Endothelial cell of umbilical vein (primary cell): ENCODE results near the gene NHS. TPM values are rescaled to one million over a fixed set of nuclear protein-coding genes. Genes with fewer than 3 reads are reported as not detected.

Source experiments
- BruUV-seq: library from RNA; stranded (reverse); fragments of 400-500 nt; replicated peaks from 2 replicates; lab custom pipeline; 2021; lab: Mats Ljungman, UMichigan
- CTCF ChIA-PET: fragments of 300-600, 350-600 bp; sonication (Branson Sonifier 250); formaldehyde crosslinking; loops from one replicate; lab custom pipeline; 2021; ENCODE audit warnings: antibody characterized with exemption, inconsistent platforms; lab: Charles Lee
- POLR2A ChIA-PET: fragments of 300-600, 350-600 bp; sonication (Branson Sonifier 250); formaldehyde crosslinking; loops from one replicate; lab custom pipeline; 2021; ENCODE audit warnings: antibody characterized with exemption, inconsistent platforms; lab: Charles Lee
- DNase-seq: peaks from one replicate; pipeline ENCODE4 v3.0.0-alpha.2; 2011; ENCODE audit warnings: low read depth, low spot score
- FAIRE-seq: peaks from 2 replicates; lab custom pipeline; 2011; peaks lifted over from hg19 to GRCh38; lab: Jason Lieb, UNC
- H2AFZ ChIP-seq: 2 replicates; pipeline ENCODE4 v1.6.0; 2012; ENCODE audit warnings: low read depth, low read length, control low read depth, inconsistent platforms
- H3K27ac ChIP-seq: 2 replicates; pipeline ENCODE4 v1.5.1; 2011; ENCODE audit warnings: low read depth, mild to moderate bottlenecking, control low read depth, low read length, moderate library complexity; ENCODE audit not compliant: insufficient read depth
- H3K27me3 ChIP-seq, 2 experiments: 2 replicates each; pipeline versions ENCODE4 v1.6.0 to v1.6.1; 2011; ENCODE audit warnings: low read length in 2 of 2, mixed read lengths in 1 of 2; ENCODE audit not compliant: control insufficient read depth in 2 of 2, insufficient read depth in 2 of 2
- H3K36me3 ChIP-seq, 2 experiments: 2 replicates in 1 of 2; 3 replicates in 1 of 2; pipeline ENCODE4 v1.5.1; 2011; ENCODE audit warnings: low read length in 2 of 2, mild to moderate bottlenecking in 1 of 2, moderate library complexity in 1 of 2; ENCODE audit not compliant: control insufficient read depth in 2 of 2, insufficient read depth in 2 of 2; ENCODE audit errors: extremely low read depth in 1 of 2
- H3K4me1 ChIP-seq: 3 replicates; pipeline ENCODE4 v1.5.1; 2011; ENCODE audit warnings: mild to moderate bottlenecking, low read length; ENCODE audit not compliant: control insufficient read depth, insufficient read depth; ENCODE audit errors: extremely low read depth
- H3K4me2 ChIP-seq: 2 replicates; pipeline ENCODE4 v1.6.1; 2011; ENCODE audit warnings: low read length, control low read depth, mixed read lengths; ENCODE audit not compliant: insufficient read depth
- H3K4me3 ChIP-seq, 3 experiments: fragments of 200-600 bp in 1 of 3; sonication (generic), shearing (Covaris generic) in 1 of 3; replicated peaks in 1 of 3; 2 replicates each; pipeline ENCODE4 v1.5.1; 2011 to 2016; ENCODE audit warnings: control low read depth in 3 of 3, low read length in 3 of 3, mild to moderate bottlenecking in 2 of 3, inconsistent platforms in 1 of 3, low read depth in 1 of 3, moderate library complexity in 1 of 3; ENCODE audit not compliant: insufficient read depth in 1 of 3
- H3K79me2 ChIP-seq: 2 replicates; pipeline ENCODE4 v1.6.0; 2012; ENCODE audit warnings: low read length, inconsistent platforms; ENCODE audit not compliant: control insufficient read depth, insufficient read depth
- H3K9ac ChIP-seq: replicated peaks from 2 replicates; pipeline ENCODE3; 2011; ENCODE audit warnings: low read length, control low read depth; ENCODE audit not compliant: insufficient read depth; ENCODE audit errors: extremely low read depth
- H3K9me1 ChIP-seq: replicated peaks from 3 replicates; pipeline ENCODE4 v1.6.0; 2011; ENCODE audit warnings: mild to moderate bottlenecking, low read length; ENCODE audit not compliant: control insufficient read depth, insufficient read depth; ENCODE audit errors: extremely low read depth
- H3K9me3 ChIP-seq: replicated peaks from 2 replicates; pipeline ENCODE4 v1.5.1; 2012; ENCODE audit warnings: low read length, inconsistent platforms; ENCODE audit not compliant: control insufficient read depth, insufficient read depth
- H4K20me1 ChIP-seq: replicated peaks from 2 replicates; pipeline ENCODE3; 2011; ENCODE audit warnings: mild to moderate bottlenecking, low read length; ENCODE audit not compliant: control insufficient read depth, insufficient read depth; ENCODE audit errors: extremely low read depth
- EZH2 ChIP-seq: IDR thresholded peaks from 2 replicates; pipeline ENCODE4 v1.6.1; 2012; ENCODE audit warnings: borderline replicate concordance, low read depth, mild to moderate bottlenecking, moderate library complexity, low read length, inconsistent platforms; ENCODE audit not compliant: severe bottlenecking
- FOS ChIP-seq: IDR thresholded peaks from 2 replicates; pipeline ENCODE4 v1.6.1; 2011; ENCODE audit warnings: mild to moderate bottlenecking, low read length, moderate library complexity, borderline replicate concordance; ENCODE audit not compliant: insufficient read depth
- GATA2 ChIP-seq: IDR thresholded peaks from 2 replicates; pipeline ENCODE4 v1.7.0; 2011; ENCODE audit warnings: low read depth, mild to moderate bottlenecking, moderate library complexity, mixed read lengths, low read length; ENCODE audit not compliant: insufficient read length, insufficient read depth
- JUN ChIP-seq: IDR thresholded peaks from 2 replicates; pipeline ENCODE4 v1.6.1; 2011; ENCODE audit warnings: borderline replicate concordance, low read depth; ENCODE audit not compliant: insufficient read length, insufficient read depth
- MYC ChIP-seq: IDR thresholded peaks from one replicate; pipeline ENCODE4 v1.6.1; 2011; ENCODE audit warnings: mild to moderate bottlenecking, low read depth, low read length
- POLR2A ChIP-seq: IDR thresholded peaks from 2 replicates; pipeline ENCODE4 v1.6.1; 2012; ENCODE audit warnings: low read depth, mild to moderate bottlenecking, control low read depth, low read length
- POLR2AphosphoS5 ChIP-seq: IDR thresholded peaks from 2 replicates; pipeline ENCODE4 v1.6.1; 2012; ENCODE audit warnings: low read depth, mild to moderate bottlenecking, control low read depth, low read length, moderate library complexity; ENCODE audit not compliant: insufficient read depth
- dilution Hi-C: fragments of 300-500 bp; cut with MboI; formaldehyde crosslinking; loops from one replicate; pipeline ENCODE4 v1.15.0; 2019; ENCODE audit warnings: low sequenced_read_pairs; ENCODE audit not compliant: extremely low pct_ligation_motif_present
- intact Hi-C: fragments of 100-400 bp; cut with micrococcal nuclease; formaldehyde crosslinking; loops from one replicate; pipeline ENCODE4 v1.10.0; 2022
- polyA plus RNA-seq, 4 experiments: library from polyadenylated mRNA; depleted of rRNA in 3 of 4; stranded (reverse) in 3 of 4; unstranded in 1 of 4; fragments of >200 nt; gene quantifications; 2 replicates each; pipeline versions ENCODE4 v1.2.1 to v1.2.3, GENCODE V29; 2011 to 2012; ENCODE audit warnings: missing spikeins in 1 of 4
- total RNA-seq: library from RNA; stranded (reverse); gene quantifications from 2 replicates; pipeline ENCODE4 v1.2.3, GENCODE V29; 2021
- TF ChIP-seq, protein P1 (sequence below), 2 donors: IDR thresholded peaks; 1 replicate in 1 of 2; 2 replicates in 1 of 2; pipeline ENCODE4 v1.5.1; 2011; ENCODE audit warnings: low read length in 2 of 2, mild to moderate bottlenecking in 2 of 2, moderate library complexity in 2 of 2, control low read depth in 1 of 2, inconsistent platforms in 1 of 2, low read depth in 1 of 2; ENCODE audit not compliant: insufficient read depth in 1 of 2; ENCODE audit errors: extremely low read depth in 1 of 2
- TF ChIP-seq, protein P2 (sequence below): IDR thresholded peaks from 2 replicates; pipeline ENCODE4 v1.6.1; 2011; ENCODE audit not compliant: insufficient read depth, insufficient read length

Gene NHS
- total and polyA plus RNA-seq, 2 donors (not counting 3 experiments of a cell fraction or from before 2014, with no cell fraction given), result 0.07 to 0.46 TPM

- POLR2A ChIA-PET, result no interaction called here
- TF ChIP-seq, protein P1, sequence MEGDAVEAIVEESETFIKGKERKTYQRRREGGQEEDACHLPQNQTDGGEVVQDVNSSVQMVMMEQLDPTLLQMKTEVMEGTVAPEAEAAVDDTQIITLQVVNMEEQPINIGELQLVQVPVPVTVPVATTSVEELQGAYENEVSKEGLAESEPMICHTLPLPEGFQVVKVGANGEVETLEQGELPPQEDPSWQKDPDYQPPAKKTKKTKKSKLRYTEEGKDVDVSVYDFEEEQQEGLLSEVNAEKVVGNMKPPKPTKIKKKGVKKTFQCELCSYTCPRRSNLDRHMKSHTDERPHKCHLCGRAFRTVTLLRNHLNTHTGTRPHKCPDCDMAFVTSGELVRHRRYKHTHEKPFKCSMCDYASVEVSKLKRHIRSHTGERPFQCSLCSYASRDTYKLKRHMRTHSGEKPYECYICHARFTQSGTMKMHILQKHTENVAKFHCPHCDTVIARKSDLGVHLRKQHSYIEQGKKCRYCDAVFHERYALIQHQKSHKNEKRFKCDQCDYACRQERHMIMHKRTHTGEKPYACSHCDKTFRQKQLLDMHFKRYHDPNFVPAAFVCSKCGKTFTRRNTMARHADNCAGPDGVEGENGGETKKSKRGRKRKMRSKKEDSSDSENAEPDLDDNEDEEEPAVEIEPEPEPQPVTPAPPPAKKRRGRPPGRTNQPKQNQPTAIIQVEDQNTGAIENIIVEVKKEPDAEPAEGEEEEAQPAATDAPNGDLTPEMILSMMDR (IDR thresholded peaks at IDR 0.05; ENCODE audit: extremely low read depth in 1 of 2, insufficient read depth in 1 of 2, low read depth in 1 of 2, low read length in 2 of 2), result no peak
- TF ChIP-seq GATA2, result no peak
- TF ChIP-seq POLR2A, result no peak
- TF ChIP-seq FOS, result no peak
- no peak for TF ChIP-seq EZH2
- TF ChIP-seq, protein P2, sequence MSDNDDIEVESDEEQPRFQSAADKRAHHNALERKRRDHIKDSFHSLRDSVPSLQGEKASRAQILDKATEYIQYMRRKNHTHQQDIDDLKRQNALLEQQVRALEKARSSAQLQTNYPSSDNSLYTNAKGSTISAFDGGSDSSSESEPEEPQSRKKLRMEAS, result no peak
- TF ChIP-seq MYC, result no peak
- TF ChIP-seq POLR2AphosphoS5, result no peak
- no peak for TF ChIP-seq JUN
- H3K27me3 ChIP-seq, result no peaks in the 10 kb centered on the region
- DNase-seq (no peak), FAIRE-seq (no peak)
- H4K20me1 ChIP-seq, result no peaks in the 10 kb centered on the region
- no peak overlapping the region for H3K9ac ChIP-seq
- no peaks in the 10 kb centered on the region for H3K9me3 ChIP-seq
- no peaks in the 10 kb centered on the region for H3K79me2 ChIP-seq
- peaks cover 6% of the 10 kb centered on the region for H3K4me1 ChIP-seq
- no TSS peak for BruUV-seq
- H3K4me3 ChIP-seq, result no peak overlapping the region
- CTCF ChIA-PET, result no interaction called here
- H2AFZ ChIP-seq, result no peak overlapping the region
- no peaks in the 10 kb centered on the region for H3K9me1 ChIP-seq
- no peak overlapping the region for H3K27ac ChIP-seq
- no peak overlapping the region for H3K4me2 ChIP-seq
- intact Hi-C loops (no loop called here), dilution Hi-C loops (no loop called here)
- no peaks in the 10 kb centered on the region for H3K36me3 ChIP-seq
Measured at GRCh38 chrX:17638731-17639130, 263.7 kb downstream of the NHS start.
